ENCODE measurements around the gene MBD6.

- TF ChIP-seq ZNF274 (IDR thresholded peaks at IDR 0.05; ENCODE audit: low read depth, low read length) = no peak
- TF ChIP-seq YY1 (IDR thresholded peaks at IDR 0.05; ENCODE audit: insufficient read depth, insufficient read length) = no peak
Measured at GRCh38 chr12:57525615-57526383, 3.2 kb downstream of the MBD6 start.
